GM12878 (cell line): ENCODE measurements around the gene ID3. TPM values are rescaled to one million over a fixed set of nuclear protein-coding genes. Genes with fewer than 3 reads are reported as not detected.
A peak's percentile ranks its signal among the peaks of the same experiment; 100 is the strongest.

Source experiments
- ATAC-seq: fragments of 200-7000 bp; cut with Tn5 transposase; 3 replicates; pipeline ENCODE4 v1.9.1; 2020; ENCODE audit warnings: mild to moderate bottlenecking, moderate library complexity
- BruUV-seq: library from RNA; stranded (reverse); fragments of 400-500 nt; replicated peaks from 2 replicates; lab custom pipeline; 2021; lab: Mats Ljungman, UMichigan
- CTCF ChIA-PET: fragments of 300-600 bp; sonication (Branson Sonifier 250); formaldehyde crosslinking; extraction: SDS; loops from one replicate; lab custom pipeline; 2021; ENCODE audit warnings: inconsistent platforms; lab: Yijun Ruan, JAX
- POLR2A ChIA-PET: fragments of 350-600 bp; formaldehyde crosslinking; extraction: SDS; loops from one replicate; lab custom pipeline; 2021; ENCODE audit warnings: inconsistent platforms; lab: Charles Lee
- RAD21 ChIA-PET: fragments of 300-600 bp; sonication (Branson Sonifier 250); formaldehyde crosslinking; loops from one replicate; lab custom pipeline; 2023; ENCODE audit warnings: antibody characterized with exemption; ENCODE audit not compliant: unreplicated experiment; lab: Charles Lee
- SMC1A ChIA-PET: fragments of 300-600 bp; sonication (Branson Sonifier 250); formaldehyde crosslinking; loops from one replicate; lab custom pipeline; 2023; ENCODE audit not compliant: unreplicated experiment, uncharacterized antibody; lab: Charles Lee
- DNase-seq: peaks from one replicate; pipeline ENCODE4 v3.0.0-alpha.2; 2011; ENCODE audit warnings: low read depth, low spot score
- FAIRE-seq: peaks from 3 replicates; lab custom pipeline; 2011; peaks lifted over from hg19 to GRCh38; lab: Jason Lieb, UNC
- H2AFZ ChIP-seq: 2 replicates; pipeline ENCODE4 v1.6.0; 2011; ENCODE audit warnings: low read depth, low read length, control low read depth; ENCODE audit not compliant: control insufficient read depth
- H3K27ac ChIP-seq: 2 replicates; pipeline ENCODE4 v1.5.1; 2011; ENCODE audit warnings: control low read depth; ENCODE audit not compliant: control insufficient read depth, insufficient read depth
- H3K27me3 ChIP-seq, 2 experiments: replicated peaks in 1 of 2; 2 replicates each; pipeline versions ENCODE4 v1.6.0 to v1.6.1; 2011; ENCODE audit warnings: low read length in 1 of 2; ENCODE audit not compliant: control insufficient read depth in 2 of 2, insufficient read depth in 2 of 2
- H3K36me3 ChIP-seq, 2 experiments: 2 replicates each; pipeline ENCODE4 v1.5.1; 2011; ENCODE audit warnings: low read length in 1 of 2; ENCODE audit not compliant: control insufficient read depth in 2 of 2, insufficient read depth in 2 of 2
- H3K4me1 ChIP-seq: 2 replicates; pipeline ENCODE4 v1.6.1; 2011; ENCODE audit warnings: mild to moderate bottlenecking, low read length, moderate library complexity, mixed read lengths; ENCODE audit not compliant: control insufficient read depth, insufficient read depth
- H3K4me2 ChIP-seq: 2 replicates; pipeline ENCODE4 v1.6.0; 2011; ENCODE audit warnings: control low read depth; ENCODE audit not compliant: control insufficient read depth, insufficient read depth
- H3K4me3 ChIP-seq: fragments of 200-600 bp; sonication (generic); 2 replicates; pipeline ENCODE4 v1.5.1; 2016
- H3K79me2 ChIP-seq: 2 replicates; pipeline ENCODE4 v1.6.0; 2011; ENCODE audit warnings: low read length; ENCODE audit not compliant: control insufficient read depth, insufficient read depth
- H3K9ac ChIP-seq: 2 replicates; pipeline ENCODE4 v1.8.0; 2011; ENCODE audit warnings: low read length, control low read depth, mixed read lengths; ENCODE audit not compliant: control insufficient read depth, insufficient read depth
- H3K9me3 ChIP-seq: replicated peaks from 3 replicates; pipeline ENCODE4 v1.5.1; 2011; ENCODE audit warnings: mild to moderate bottlenecking, low read length; ENCODE audit not compliant: control insufficient read depth, insufficient read depth
- H4K20me1 ChIP-seq: 2 replicates; pipeline ENCODE4 v1.6.0; 2011; ENCODE audit not compliant: control insufficient read depth, insufficient read depth
- CTCF ChIP-seq, 3 experiments: IDR thresholded peaks in 2 of 3; conservative IDR thresholded peaks in 1 of 3; 2 replicates each; pipeline ENCODE4 v1.5.1; 2011; ENCODE audit warnings: low read depth in 3 of 3, low read length in 3 of 3, mild to moderate bottlenecking in 3 of 3, control low read depth in 2 of 3, moderate library complexity in 2 of 3, inconsistent platforms in 1 of 3, mixed read lengths in 1 of 3; ENCODE audit not compliant: control insufficient read depth in 2 of 3, insufficient read depth in 1 of 3; ENCODE audit errors: extremely low read depth in 1 of 3
- ESRRA ChIP-seq: IDR thresholded peaks from 2 replicates; pipeline ENCODE4 v1.6.1; 2012; ENCODE audit warnings: mild to moderate bottlenecking, low read length, improper control_type of control experiment
- FOXK2 ChIP-seq: fragments of 450-650 bp; IDR thresholded peaks from 2 replicates; pipeline ENCODE4 v1.6.1; 2017; ENCODE audit warnings: mild to moderate bottlenecking, moderate library complexity
- JUNB ChIP-seq: IDR thresholded peaks from 2 replicates; pipeline ENCODE4 v1.6.1; 2016; ENCODE audit warnings: antibody characterized with exemption, mild to moderate bottlenecking
- MLLT1 ChIP-seq: fragments of 450-650 bp; IDR thresholded peaks from 2 replicates; pipeline ENCODE4 v1.6.1; 2016; ENCODE audit warnings: mild to moderate bottlenecking
- PRDM15 ChIP-seq: fragments of 450-650 bp; formaldehyde crosslinking; IDR thresholded peaks from 2 replicates; pipeline ENCODE4 v1.4.0; 2020; ENCODE audit warnings: mild to moderate bottlenecking, moderate library complexity
- SMARCA5 ChIP-seq: fragments of 450-650 bp; IDR thresholded peaks from 2 replicates; pipeline ENCODE4 v1.6.1; 2017; ENCODE audit warnings: mild to moderate bottlenecking
- YY1 ChIP-seq: IDR thresholded peaks from 2 replicates; pipeline ENCODE4 v1.6.1; 2011; ENCODE audit warnings: low read depth, mild to moderate bottlenecking, low read length
- WGBS: methylation state at CpG from one replicate; pipeline ENCODE4 v1.1.6; 2016; ENCODE audit warnings: low lambda C conversion rate; ENCODE audit not compliant: insufficient replicate concordance, insufficient coverage; ENCODE audit errors: missing lambda C conversion rate; 5-methylcytosine and 5-hydroxymethylcytosine counted together
- in situ Hi-C: fragments of 300-500 bp; cut with MboI; formaldehyde crosslinking; loops from 9 replicates; pipeline ENCODE4 v1.14.3; 2018; ENCODE audit warnings: mixed read lengths
- intact Hi-C: fragments of 100-400 bp; cut with micrococcal nuclease; formaldehyde crosslinking; loops from one replicate; pipeline ENCODE4 v1.14.2; 2022; ENCODE audit not compliant: unreplicated experiment
- polyA plus RNA-seq, 11 experiments: library from polyadenylated mRNA; depleted of rRNA in 4 of 11; unstranded in 6 of 11; stranded (reverse) in 5 of 11; fragments of >200 nt; fragmentation: Nextera tagmentation in 4 of 11; fragmentation: Illumina TruSeq in 1 of 11; extraction: Ambion mirVana in 4 of 11; extraction: Trizol in 1 of 11; gene quantifications; 1 replicate in 1 of 11; 2 replicates in 10 of 11; pipeline versions ENCODE4 v1.2.1 to v1.2.3, GENCODE V29; 2011 to 2016; ENCODE audit warnings: inconsistent platforms in 2 of 11, missing spikeins in 2 of 11, low read depth in 1 of 11
- total RNA-seq, 4 experiments: library from RNA; depleted of rRNA in 3 of 4; stranded (reverse); fragments of >200 nt in 3 of 4; fragmentation: Illumina TruSeq in 1 of 4; extraction: Trizol in 1 of 4; gene quantifications; 2 replicates each; pipeline versions ENCODE4 v1.2.1 to v1.2.3, GENCODE V29; 2013 to 2021

The ID3 gene
- total and polyA plus RNA-seq, 10 of the 15 experiments (the other 5 are each of a cell fraction or from before 2014, with no cell fraction given), result 42.7 to 475 (median 207) TPM

GRCh38 chr1:23567629-23567995, 8.3 kb upstream of the ID3 start:
- ChIA-PET SMC1A (interaction anchor here (5.1 to 16.8 kb wide), 3 partner anchors 8 to 28 kb away, joined by 47 to 419 read pairs (median 216); partner anchors contain the start of gene ID3), POLR2A (interaction anchor here (0.5 to 14.7 kb wide), 6 partner anchors 8 to 26 kb away, joined by 3 to 271 read pairs (median 6); no protein-coding TSS in a partner anchor), RAD21 (interaction anchor here (0.7 to 3.8 kb wide), 5 partner anchors 9 to 67 kb away, joined by 3 to 22 read pairs (median 4); no protein-coding TSS in a partner anchor), CTCF (interaction anchor here (1.4 to 1.6 kb wide), 3 partner anchors 10 to 24 kb away, joined by 3 to 6 read pairs (median 4); no protein-coding TSS in a partner anchor)
- Histone ChIP-seq H3K27me3 (no peaks in the 10 kb centered on the region), H2AFZ (peak overlapping the region; percentile 24; the same call in 1 of the 2 replicates), H3K4me1 (peaks cover 18% of the 10 kb centered on the region), H3K79me2 (no peaks in the 10 kb centered on the region), H3K9me3 (no peaks in the 10 kb centered on the region), H3K9ac (no peak overlapping the region), H3K4me3 (no peak overlapping the region), H3K4me2 (peak overlapping the region; percentile 70), H3K36me3 (no peaks in the 10 kb centered on the region), H3K27ac (no peak overlapping the region), H4K20me1 (no peaks in the 10 kb centered on the region)
- in situ Hi-C loops, result no loop called here
- ATAC-seq (peak; percentile 42), FAIRE-seq (no peak), DNase-seq (no peak)
- no TSS peak for BruUV-seq
- 0 out of 2 replicates have a peak, but pooled peaks have one; percentile 23 for TF ChIP-seq MLLT1
- TF ChIP-seq FOXK2, result no peak
- WGBS, result 63% methylated on average over 15 of the region's 15 CpGs
- intact Hi-C loops, result no loop called here

GRCh38 chr1:23566304-23566703, 7.0 kb upstream of the ID3 start:
- ChIA-PET CTCF (interaction anchor here (1.0 to 1.8 kb wide), 8 partner anchors 8 to 206 kb away, joined by 3 to 6 read pairs (median 3); no protein-coding TSS in a partner anchor), RAD21 (interaction anchor here (3.2 to 3.8 kb wide), 2 partner anchors 11 to 25 kb away, joined by 14 to 22 read pairs; no protein-coding TSS in a partner anchor), SMC1A (interaction anchor here (1.2 to 16.8 kb wide), 5 partner anchors 9 to 29 kb away, joined by 4 to 419 read pairs (median 47); partner anchors contain the start of gene ID3), POLR2A (interaction anchor here (0.6 to 5.8 kb wide), 4 partner anchors 11 to 304 kb away, joined by 3 to 35 read pairs (median 4); no protein-coding TSS in a partner anchor)
- no peaks in the 10 kb centered on the region for H3K36me3 ChIP-seq
- no peak for FAIRE-seq
- no peaks in the 10 kb centered on the region for H3K27me3 ChIP-seq
- H3K9me3 ChIP-seq, result no peaks in the 10 kb centered on the region
- intact Hi-C loops, result no loop called here
- peaks cover 28% of the 10 kb centered on the region for H3K4me1 ChIP-seq
- no peaks in the 10 kb centered on the region for H3K79me2 ChIP-seq
- TF ChIP-seq SMARCA5 (peak; percentile 76; the same call in 1 of the 2 replicates), CTCF (IDR thresholded peaks at IDR 0.05 in 2 of 3, conservative IDR thresholded peaks at IDR 0.05 in 1 of 3; ENCODE audit: control insufficient read depth in 2 of 3, extremely low read depth in 1 of 3, insufficient read depth in 1 of 3, low read depth in 3 of 3, low read length in 3 of 3) (peak; percentile 4 to 24 (median 23); a peak in 2 of 6 replicates), YY1 (no peak), ESRRA (no peak), PRDM15 (CRISPR knock-in tag) (no peak), JUNB (no peak)
- H4K20me1 ChIP-seq, result no peaks in the 10 kb centered on the region
- in situ Hi-C loops, result no loop called here
- ATAC-seq, result peak; percentile 37
- H3K27ac ChIP-seq, result no peak overlapping the region
- WGBS, result 98% methylated on average over 6 of the region's 6 CpGs
- no peak overlapping the region for H3K4me3 ChIP-seq
- no peak for DNase-seq
- no peak overlapping the region for H3K4me2 ChIP-seq
- no peak overlapping the region for H3K9ac ChIP-seq
- BruUV-seq, result no TSS peak
- no peak overlapping the region for H2AFZ ChIP-seq
